HG02943 (cell line): Measurements from ENCODE around the gene PRELID1.
"Not testable (repeated sequence)": the region's sequence is repeated elsewhere in the genome, so short reads cannot be mapped to it uniquely, and the experiment has no call there.

Source experiments
- ATAC-seq: cut with Tn5 transposase; IDR thresholded peaks from one replicate; pipeline ENCODE4 v1.9.1; 2021; ENCODE audit warnings: mild to moderate bottlenecking, low read depth, moderate library complexity; ENCODE audit not compliant: unreplicated experiment

The PRELID1 gene

GRCh38 chr5:177297922-177298321 lies 5.7 kb upstream of the PRELID1 start:
- ATAC-seq = no peak

- ATAC-seq = no peak
These were observed 3.9 kb upstream of the PRELID1 start for GRCh38 chr5:177299697-177300096.

- ATAC-seq = no peak
These were observed 3.2 kb upstream of the PRELID1 start for GRCh38 chr5:177300236-177300880.

DNA sequence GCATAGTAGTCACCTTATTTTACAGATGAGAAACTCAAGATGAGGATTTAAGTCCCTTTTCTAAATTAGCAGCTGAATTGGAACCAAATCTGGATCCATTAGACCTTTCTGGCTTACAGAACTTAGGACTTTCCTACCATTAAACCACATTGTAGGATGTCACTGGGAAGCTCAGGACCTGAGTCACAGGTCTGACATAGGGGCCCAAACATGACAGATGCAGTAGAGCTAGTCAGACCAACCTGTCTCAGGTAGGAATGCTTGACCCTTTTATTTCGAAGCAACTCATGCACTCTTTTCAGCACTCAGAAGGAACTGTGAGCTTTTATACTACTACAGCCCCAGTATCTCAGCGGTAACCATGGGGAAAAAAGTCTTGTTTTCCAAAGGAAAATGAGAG lies 2.6 kb upstream of the PRELID1 start:
- ATAC-seq = no peak

DNA sequence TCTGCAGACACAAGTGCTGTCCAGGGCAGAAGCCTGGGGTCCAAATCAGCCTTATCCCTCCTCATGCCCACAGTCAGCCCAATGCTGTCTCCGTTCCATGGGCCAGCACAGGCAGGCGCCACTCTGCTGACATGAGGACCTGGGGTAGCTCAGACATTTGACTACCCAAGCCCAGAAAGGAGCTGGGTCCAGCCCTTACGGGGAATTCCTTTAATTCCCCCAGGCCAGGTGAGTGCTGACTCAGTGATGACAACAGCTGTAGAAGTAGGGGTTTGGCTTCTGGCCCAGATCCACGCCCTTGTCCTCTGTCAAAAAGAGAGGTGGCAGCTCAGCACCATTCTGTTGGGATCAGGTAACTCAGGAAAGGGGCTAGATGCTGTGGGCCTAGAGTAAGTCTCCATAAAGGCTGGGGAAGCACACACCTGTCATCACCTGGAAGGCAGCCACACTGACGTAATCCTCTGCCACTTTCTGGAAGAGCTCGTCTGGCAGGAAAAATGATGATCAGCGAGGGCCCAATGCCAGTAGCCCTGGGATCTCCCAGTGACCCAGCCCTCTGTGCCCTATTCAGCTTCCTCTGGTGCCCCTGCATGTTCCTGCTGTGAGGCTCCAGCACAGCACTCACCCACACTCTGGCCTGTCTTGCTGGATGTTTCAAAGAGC lies 2.0 kb upstream of the PRELID1 start:
- no peak for ATAC-seq

DNA sequence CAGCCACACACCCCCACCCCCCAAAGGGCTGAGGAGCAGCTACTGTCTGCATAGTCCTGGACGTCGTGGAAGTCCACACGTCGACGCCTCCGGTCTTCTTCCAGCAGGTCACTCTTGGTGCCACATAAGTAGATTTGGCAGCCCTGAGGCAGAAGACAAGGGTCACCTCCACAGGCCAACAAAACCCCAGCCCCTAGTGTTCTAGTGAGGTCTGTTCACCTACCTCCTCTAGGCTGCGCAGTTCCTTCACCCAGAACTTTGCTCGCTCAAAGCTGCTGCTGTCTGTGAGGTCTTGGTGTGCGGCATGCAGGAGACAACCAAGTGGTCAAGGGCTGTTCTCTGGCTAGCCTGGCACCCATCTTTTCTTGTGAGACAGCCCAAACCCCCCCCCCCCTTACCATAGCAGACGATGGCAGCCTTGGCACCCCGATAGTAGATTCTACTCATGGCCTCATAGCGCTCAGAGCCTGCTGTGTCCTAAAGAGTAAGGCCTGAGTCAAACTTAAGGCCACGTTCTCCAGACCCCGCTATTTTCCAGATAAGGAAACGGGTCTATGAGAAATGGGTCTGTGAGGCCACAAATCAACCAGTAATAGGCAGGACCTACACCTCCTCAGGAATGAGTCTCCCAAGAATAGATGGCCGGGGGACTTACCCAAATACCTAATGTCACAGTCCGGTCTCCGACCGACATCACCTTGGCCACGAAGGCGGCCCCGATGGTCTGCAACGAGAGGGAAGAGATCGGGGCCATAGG lies 1.1 kb upstream of the PRELID1 start:
- ATAC-seq = no peak

DNA sequence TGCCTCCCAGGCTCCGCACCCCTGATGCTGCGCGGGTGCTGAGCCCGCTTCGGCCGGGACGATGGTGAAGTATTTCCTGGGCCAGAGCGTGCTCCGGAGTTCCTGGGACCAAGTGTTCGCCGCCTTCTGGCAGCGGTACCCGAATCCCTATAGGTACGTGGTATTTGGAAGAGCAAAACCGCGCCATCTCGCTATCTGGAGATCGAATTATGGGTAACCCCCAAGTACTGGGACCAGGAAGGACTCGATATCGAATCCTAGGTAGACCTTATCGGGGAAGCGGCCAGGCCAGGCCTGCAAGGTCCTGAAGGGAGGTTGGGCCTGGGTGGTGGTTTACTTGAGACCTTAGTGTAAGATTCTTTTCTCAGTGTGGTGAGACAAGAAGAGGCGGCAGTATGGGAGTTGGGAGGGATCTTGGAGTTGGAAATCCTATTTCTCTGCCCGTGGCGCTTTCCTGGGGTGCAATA lies 359 bp downstream of the PRELID1 start:
- ATAC-seq = no peak

DNA sequence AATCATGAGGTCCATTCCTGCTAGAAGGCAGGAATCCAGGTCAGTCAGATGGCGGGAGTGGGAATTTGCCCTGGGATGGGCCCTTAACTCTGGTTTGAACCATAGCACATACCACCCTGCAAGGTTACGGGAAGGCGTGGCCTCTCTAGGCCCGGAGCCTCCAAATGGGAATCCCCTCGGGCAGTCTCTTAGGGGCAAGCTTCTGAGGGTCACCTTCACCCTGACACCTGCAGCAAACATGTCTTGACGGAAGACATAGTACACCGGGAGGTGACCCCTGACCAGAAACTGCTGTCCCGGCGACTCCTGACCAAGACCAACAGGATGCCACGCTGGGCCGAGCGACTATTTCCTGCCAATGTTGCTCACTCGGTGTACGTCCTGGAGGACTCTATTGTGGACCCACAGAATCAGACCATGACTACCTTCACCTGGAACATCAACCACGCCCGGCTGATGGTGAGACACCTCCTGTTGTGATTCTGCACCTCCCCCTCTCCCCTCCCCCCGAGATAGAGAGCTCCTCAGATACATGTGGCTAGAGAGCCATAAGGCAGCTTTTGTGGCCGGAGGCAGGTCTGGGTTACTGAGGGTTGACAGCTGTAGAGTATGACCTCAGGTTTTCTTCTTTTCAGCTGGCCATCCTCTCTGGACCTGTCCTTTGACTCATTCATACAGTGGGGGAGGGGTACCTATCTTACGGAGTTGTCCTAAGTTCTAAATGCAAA lies 957 bp downstream of the PRELID1 start:
- no peak for ATAC-seq

DNA sequence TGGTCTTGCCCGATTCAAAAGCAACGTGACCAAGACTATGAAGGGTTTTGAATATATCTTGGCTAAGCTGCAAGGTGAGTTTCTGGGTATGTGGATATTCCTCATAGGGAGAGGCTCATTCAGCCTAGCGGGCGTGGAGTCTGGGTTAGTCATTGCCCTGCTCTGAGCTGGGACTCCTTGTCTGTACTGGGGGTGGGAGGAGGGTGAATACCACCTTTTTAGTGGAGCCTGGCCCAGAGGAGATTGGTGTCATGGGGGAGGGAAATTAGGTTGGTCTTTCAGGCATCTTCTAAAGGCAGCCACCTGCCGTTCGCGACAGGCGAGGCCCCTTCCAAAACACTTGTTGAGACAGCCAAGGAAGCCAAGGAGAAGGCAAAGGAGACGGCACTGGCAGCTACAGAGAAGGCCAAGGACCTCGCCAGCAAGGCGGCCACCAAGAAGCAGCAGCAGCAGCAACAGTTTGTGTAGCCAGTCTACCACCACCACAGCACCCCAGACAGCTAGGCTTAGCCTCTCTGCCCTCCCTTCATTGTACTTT lies 2.6 kb downstream of the PRELID1 start:
- ATAC-seq = not testable (repeated sequence)

GRCh38 chr5:177306674-177307543 lies 3.3 kb downstream of the PRELID1 start:
- ATAC-seq = no peak

GRCh38 chr5:177307544-177308363 lies 4.2 kb downstream of the PRELID1 start:
- no peak for ATAC-seq

DNA sequence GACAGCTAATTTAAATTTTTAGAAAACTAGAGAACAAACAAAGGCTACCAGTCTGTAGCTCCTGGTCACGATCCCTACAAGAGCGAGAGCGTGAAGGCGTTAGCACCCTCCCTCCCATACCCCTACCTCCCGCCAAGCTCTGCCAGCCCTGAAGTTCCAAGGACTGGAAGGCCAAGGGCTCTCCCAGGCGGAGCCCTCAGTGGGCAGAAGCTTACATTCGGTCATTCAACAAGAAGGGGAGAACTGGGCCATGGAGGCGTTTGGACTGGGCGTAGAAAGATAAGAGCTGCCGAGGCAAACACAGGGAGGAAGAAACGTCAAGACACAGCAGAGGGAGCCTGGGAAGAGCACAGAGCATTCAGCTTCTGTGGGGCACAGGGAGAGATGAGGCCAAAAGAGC lies 5.1 kb downstream of the PRELID1 start:
- no peak for ATAC-seq

DNA sequence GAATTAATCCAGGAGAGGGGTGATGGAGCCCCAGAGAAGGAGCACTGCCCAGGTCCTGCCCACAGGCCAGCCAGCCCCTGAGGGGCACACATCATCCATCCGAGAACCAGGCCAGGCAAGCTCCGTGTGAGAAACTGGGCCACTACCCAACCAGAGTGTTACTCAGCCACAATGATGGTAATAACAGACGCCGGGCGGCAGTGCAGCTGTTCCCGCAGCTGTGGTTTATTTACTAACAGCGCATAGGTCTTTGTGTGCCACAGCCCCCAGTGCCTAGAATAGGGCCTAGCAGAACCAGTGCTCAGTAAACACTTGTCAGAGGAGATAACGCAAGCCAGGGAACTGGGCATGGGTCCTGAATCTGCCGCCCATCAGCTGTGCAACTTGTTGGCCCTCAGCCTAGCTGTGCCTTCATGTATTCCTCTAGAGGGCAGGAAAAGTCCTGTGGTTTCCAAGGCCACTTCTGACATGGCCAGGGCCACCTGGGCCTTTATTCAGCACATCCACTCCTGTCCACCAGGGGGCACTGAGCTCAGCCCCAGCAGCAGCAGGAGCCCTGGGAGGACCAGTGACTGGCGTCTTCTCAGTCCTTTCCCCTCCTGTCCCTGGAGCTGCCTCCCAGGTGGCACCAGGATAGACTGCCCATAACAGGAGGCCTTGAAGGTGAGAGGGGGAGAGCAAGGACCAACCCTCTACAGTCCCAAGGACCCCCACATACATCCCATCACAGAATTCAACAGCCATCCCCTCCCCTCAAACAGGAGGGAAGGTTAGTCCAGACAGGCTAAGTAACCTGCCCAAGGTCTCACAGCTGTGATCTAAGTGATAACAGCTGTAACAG lies 6.0 kb downstream of the PRELID1 start:
- ATAC-seq = no peak

- ATAC-seq = no peak
These were observed 6.7 kb downstream of the PRELID1 start for GRCh38 chr5:177310332-177310731.

GRCh38 chr5:177310757-177311391 lies 7.3 kb downstream of the PRELID1 start:
- no peak for ATAC-seq

GRCh38 chr5:177311392-177311722 lies 7.8 kb downstream of the PRELID1 start:
- no peak for ATAC-seq

DNA sequence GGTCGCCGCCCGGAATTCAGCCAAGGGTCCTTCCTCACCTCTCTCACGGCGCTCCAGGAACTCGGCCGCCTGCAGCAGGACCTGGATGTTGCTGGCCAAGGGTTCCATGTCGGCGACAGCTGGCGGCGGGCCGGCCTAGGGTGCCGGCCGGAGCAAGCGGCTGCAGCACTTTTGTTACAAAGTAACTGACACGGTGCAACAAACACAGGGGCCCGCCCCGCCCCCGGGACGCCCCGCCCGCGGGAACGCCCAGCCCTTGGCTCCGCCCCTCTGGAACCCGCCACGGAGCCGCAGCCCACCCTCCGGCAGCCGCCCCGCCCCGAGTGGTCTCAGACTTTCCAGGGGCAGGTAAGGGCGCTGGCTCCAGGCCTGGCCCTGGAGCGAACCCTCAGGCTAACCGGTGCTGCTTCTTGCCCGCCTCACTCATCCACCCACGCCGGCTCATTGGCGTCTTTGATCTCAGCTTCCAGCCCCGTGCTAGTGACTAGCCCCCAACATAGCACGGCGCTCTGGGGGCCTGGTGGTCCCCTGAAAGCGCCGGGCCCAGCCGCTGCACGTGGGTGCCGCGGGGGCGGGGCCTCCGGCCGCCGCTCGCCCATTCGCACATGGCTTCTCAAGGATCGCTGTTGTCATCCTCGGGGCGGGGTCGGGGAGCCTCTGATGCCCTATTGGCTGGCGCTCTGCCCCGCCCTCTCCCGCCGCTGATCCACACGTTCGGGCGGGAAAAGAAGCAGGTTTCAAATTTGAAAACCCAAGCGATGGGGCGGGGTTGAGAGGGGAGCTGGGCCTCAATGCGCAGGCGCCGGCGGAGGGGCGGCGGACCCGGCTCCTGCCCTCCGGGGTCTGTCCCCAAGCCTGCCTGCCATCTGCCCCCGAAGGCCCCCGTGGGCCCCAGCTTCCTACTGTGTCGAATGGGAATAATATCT lies 8.4 kb downstream of the PRELID1 start, which contains the start of gene MXD3:
Gene MXD3, minus strand, starts transcription at position 176 of the 926 bp plus-strand sequence. Its CDS starts 68 bp downstream, at position 108.
- ATAC-seq = peak; percentile 70
